ENCODE data around the gene THOC6.
A peak's percentile ranks its signal among the peaks of the same experiment; 100 is the strongest.

THOC6 gene

DNA sequence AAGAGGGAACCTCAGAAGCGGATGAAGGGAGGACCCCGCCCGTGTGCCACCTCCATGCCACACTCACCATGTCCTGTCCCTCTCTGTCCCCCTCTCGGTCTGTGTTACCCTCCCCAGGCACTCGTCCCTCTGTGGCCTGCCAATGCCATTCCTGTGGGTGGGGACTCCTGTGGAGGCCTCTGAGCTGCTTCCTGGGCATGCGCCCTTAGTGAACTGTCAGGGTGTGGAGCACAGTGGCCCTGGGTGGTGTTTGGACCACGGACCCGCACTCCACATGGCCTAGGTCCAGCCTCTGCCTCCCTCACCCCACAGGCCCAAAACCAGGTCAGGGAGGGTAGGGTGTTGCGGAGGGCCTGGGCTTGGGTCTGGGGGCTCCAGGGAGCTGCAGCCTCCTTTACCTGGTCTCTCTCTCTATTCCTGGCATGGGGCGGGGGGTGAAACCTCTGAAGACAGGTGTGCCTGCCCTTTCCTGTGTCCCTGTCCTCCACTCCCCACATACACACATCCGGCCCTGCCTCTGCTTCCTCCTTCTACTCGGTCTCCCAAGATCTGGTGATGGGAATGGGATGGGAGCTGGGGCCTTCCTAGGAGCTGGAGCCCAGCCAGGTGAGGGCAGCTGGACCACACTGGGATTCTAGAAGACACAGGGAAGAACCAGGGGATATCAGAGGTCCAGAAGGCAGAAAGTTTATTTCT is 32.1 kb upstream of the THOC6 start:
- no peak for DNase-seq (ENCODE audit: low spot score)

DNA sequence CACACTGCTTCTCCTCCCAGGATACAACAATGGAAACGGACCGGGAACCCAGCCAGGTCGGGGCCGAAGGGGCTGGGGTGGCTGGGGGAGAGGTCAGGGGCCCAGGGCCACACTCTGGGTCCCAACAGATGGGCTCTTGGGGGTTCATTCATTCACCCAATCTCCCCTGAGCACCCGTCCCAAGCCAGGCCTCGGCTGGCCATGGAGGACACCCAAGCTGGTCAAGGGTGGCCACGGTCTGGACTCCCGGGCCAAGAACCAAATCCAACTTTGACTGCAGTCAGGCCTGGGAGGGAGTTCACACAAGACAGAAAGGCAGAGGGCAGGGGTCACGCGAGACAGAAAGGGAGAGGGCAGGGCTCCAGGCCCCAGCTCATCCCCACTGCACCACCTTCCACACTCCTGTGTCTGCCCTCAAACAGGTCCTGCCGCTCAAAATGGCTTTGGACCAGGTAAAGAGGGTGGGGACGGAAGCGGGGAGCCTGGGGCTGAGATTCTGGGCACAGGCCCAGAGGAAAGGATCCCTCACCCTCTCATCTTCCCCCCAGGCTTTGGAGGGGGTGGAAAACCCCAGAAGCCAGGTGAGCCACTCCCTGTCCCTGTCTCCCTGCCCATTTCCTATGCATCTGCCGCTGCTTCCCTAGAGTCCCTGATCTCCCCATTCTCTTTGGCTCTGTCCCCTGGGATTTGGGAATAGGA is 31.3 kb upstream of the THOC6 start:
- no peak for DNase-seq (ENCODE audit: low spot score)

- no peak for DNase-seq (ENCODE audit: low spot score)
Measured at GRCh38 chr16:2996298-2996697, 27.5 kb upstream of the THOC6 start.

DNA sequence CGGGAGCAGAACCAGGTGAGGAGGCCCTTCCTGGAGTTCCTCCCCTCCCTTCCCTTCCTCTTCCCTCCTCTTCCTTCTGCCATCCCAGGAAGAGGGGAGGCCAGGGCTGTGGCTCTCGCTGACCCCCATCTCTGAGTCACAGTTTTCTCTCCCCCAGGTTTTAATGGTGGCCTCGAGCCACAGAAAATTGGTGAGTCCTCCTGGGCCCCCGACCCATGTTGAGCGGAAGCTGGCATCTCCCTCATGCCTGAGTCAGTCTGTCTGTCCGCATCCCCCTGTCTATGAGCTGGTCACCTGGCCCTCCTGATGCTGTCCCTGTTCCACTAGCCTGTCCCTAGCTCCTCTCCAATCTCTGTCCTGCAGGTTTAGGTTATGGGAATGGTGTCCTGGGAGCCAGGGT is 23.9 kb upstream of the THOC6 start:
- no peak for DNase-seq (ENCODE audit: low spot score)

DNA sequence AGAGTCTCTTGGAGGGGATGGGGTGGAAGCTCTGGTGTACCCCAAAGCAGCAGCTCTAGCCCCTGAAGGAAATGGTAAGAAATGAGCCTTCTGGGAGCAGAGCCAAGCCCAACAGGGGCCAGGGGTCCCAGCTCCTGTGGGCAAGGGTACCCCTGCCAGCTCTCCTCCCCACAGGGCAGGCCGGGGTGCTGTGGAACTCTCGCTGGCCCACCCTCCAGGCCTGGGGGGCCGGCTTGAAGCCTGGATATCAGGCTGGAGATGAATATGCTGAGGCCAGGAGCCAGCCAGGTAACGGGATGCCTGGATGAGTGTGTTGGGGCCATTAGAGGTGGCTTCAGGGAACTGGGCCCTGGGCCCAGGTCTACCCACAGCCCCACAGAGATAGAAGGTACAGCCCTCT is 23.3 kb upstream of the THOC6 start:
- DNase-seq (ENCODE audit: low spot score) = no peak

DNA sequence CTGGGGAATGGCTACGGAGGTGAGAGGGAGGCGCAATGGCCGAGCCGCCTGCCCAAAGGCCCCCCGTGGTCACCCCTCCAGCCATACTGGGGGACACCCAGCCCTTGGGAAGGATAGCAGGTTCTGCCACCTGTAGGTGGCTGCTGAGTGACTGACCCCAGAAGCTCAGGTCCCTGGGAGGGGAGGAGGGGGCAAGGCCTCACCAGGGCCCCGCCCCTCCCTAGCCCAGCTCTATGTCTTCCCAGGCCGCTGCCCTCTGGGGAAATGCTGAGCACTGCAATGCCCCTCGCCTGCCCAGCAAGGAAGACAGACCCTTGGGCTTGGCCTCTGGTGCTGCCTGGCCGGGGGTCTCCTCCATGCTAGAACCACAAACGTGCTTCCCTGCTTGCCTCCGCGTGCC is 22.5 kb upstream of the THOC6 start:
- DNase-seq (ENCODE audit: low spot score) = no peak

GRCh38 chr16:3003582-3004270 is 20.1 kb upstream of the THOC6 start:
- peak; percentile 99 for DNase-seq (ENCODE audit: low spot score)

DNA sequence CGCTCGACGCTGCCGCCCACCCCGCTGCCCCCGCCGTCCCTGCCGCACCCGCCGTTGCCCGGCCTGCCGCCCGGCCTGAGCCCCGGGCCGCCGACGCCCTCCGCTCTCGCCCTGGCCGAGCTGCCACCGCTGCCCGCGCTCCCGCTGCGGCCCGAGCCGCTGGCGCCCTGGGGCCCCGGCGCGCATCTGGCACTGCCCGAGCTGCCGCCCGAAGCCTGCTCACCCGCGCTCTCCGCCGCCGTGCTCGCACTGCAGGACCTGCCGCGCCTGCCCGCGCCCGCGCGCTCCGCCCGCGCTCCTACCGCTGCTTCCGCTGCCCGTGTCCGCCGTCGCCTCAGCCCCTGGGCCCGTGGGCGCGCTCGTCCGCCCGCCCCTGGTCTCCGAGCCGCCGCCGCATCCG is 19.5 kb upstream of the THOC6 start:
- no peak for DNase-seq (ENCODE audit: low spot score)

GRCh38 chr16:3004781-3005284 is 19.0 kb upstream of the THOC6 start:
- no peak for DNase-seq (ENCODE audit: low spot score)

- no peak for DNase-seq (ENCODE audit: low spot score)
Measured at GRCh38 chr16:3007059-3007956, 16.5 kb upstream of the THOC6 start.

GRCh38 chr16:3007957-3008689 is 15.7 kb upstream of the THOC6 start:
- DNase-seq (ENCODE audit: low spot score) = no peak

DNA sequence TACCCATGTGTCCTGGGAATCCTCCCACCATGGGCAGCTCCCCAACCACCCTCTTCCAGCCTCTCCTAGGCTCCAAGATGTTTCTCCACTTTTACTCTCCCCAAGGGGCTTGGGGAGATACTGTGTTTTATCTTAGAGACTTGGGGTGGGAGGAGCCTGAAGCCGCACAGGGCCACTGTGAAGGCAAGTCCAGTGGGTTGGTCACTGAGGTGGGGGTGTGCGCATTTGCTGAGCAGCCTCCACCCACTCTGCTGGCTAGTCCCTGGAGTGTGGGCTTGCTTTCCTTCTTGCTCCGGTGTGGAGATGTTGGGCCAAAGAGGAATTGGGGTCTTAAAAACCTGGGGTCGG is 15.2 kb upstream of the THOC6 start:
- no peak for DNase-seq (ENCODE audit: low spot score)

DNA sequence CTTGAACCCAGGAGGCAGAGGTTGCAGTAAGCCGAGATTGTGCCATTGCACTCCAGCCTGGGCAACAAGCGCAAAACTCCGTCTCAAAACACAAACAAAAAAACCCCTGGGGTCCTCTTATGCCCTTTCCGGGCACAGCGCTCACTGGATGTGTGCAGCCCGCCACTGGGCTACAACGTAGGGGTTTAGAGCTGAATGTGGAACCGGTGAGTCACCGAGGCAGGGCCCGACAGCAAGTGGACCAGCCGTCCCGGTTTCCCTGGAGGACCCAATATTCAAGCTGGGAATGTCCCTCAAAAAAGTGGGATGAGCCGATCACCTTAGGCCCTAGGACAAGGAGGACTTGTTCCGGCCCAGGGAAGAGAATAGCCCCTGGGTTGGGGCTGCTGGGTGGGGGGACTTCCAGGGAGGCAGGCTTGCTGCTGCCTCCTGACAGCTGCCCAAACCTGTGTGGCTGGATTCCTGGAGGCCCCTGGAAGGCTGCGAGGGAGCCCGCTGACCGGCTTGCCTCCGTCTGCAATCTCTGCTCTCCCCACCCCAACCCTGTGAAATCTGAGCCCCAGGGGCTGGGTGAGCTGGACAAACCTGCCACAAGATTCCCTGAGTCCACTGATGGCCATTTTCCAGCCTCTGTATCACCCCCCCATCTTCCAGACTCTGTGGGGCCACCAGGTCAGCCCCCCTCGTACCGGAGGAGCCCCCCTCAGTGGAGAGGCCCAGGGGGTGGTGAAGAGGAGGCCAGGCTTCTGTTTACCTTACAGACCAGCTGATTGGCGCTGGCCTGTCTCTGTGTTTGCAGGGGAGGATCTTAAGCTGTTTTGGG is 14.1 kb upstream of the THOC6 start:
- DNase-seq (ENCODE audit: low spot score) = no peak

GRCh38 chr16:3010510-3010909 is 13.3 kb upstream of the THOC6 start:
- no peak for DNase-seq (ENCODE audit: low spot score)

DNA sequence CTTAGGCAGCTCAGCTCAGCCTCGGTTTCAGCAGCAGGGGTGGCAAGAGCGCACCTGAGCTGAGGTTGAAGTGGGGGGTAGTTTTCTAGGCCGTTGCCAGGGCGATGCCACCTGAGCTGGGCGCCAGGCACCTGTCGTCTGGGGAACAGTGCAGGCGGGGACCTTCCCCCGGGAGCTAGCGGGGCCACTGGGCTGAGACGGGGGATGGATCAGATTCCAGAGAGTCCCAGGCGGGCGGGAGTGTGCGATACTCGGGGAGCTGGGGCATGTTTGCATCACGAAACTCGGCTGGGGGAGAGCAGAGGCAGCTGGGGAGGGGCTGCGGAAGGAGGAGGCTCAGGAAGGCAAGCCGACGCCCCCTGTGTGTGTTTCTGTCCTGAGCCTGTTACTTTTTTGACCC is 11.6 kb upstream of the THOC6 start:
- no peak for DNase-seq (ENCODE audit: low spot score)

DNA sequence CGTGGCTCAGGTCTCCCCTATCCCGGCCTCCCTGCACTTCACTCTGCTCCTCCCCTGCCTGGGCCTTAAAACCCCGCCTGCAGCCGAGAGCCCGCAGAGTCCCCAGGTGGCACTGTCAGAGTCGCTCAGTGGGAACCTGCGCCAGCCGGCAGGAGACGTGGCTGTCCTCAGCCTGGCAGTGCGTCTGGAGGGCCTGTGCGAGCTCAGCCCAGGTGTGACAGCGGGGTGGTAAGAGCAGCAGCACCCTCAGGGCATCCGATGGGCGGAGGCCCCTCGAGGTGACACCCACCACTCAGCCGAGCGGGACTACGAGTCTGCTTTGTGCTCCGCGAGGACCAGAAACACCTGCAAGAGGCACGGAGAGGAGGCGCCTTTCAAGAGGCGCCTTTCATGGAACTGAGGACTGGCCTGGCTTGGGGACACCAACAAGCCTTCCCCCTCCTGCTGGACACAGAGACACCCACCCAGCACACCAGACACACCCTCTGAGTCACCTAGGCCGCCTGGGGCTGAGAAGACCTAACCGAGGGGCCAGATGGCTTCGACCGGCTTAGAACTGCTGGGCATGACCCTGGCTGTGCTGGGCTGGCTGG is 10.9 kb upstream of the THOC6 start, which contains the start of gene CLDN9:
TSS of gene CLDN9 (plus strand) at position 96 of the 593 bp plus-strand sequence. CDS start at position 536, 440 bp downstream.
- no peak for DNase-seq (ENCODE audit: low spot score)

GRCh38 chr16:3013491-3013951 is 10.3 kb upstream of the THOC6 start:
- DNase-seq (ENCODE audit: low spot score) = no peak

DNA sequence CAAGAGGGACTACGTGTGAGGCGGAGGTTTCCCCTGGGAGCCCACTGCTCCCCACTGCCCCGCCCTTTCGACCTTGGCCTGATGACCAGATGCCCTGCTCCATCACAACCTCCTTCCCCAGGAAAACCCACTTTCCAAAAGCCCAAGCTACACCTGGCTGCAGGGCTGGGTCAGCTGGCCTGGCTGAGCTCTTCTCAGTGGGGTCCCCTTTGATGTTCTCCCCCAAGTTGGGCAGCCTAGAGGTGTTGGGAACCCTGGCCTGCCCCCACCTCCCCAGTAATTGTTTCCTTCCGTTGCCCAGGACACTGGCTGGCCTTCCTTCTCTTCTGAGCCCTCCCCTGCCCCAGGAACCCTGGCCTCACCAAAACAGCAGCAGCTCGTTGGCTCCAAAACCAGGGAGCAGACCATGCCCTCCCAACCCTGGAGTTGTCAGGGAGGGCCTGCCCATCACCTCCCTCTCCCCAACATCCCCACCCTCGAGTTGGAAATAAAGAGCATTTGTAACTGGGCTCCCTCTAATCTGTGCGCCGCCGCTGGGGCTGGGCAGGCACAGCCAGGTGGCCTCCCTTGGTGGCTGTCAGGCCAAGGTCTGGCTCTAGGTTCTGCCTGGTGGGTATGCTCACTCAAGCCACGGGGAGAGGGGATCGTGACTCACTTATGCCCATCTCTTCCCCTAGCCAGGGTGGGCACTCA is 9.7 kb upstream of the THOC6 start:
- DNase-seq (ENCODE audit: low spot score) = no peak

DNA sequence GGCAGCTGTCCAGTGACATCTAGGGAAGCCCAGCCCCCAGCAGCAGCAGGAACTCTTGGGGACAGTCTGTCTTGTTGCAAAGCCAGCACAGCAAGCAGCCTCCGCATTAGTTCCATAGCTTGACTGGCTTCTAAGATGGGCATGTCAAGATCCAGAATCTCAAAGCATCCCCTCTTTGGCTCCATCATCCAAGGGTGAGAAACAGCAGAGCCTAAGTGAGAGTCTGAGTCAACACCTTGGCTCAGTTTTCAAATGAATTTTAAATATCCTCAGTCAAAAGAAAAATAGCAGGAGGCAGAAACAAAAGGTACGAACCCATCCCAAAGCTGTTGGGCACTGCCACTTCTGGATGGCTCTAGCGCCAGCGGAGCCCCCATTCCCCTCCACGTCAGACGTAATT is 8.9 kb upstream of the THOC6 start:
- no peak for DNase-seq (ENCODE audit: low spot score)
